GDM1 (cell line): ENCODE data around the gene HNRNPH2.
A peak's percentile ranks its signal among the peaks of the same experiment; 100 is the strongest.

Experiments
- DNase-seq: peaks from one replicate; lab custom pipeline; 2025; lab: John Stamatoyannopoulos, UW

Gene HNRNPH2

GRCh38 chrX:101397779-101398178 is 10.2 kb upstream of the HNRNPH2 start:
- DNase-seq: no peak

DNA sequence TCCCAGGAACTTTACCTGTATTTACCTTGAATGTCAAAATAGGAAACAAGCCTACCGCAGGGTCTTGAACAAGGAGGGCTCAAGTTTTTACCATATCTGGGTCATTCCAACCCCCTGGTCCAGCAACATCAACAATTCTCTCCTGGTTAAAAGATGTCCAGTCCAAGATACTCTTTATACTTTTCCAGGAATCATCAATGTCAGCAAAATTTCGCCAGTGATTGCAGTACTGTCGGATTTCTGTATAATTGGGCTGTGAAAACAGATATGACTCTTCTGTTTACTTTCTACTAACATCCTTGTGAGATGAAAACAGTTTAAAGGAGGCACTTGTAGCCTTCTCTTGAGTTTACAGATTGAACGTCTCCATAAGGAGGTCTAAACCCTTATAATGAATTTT is 9.3 kb upstream of the HNRNPH2 start:
- DNase-seq: no peak

DNA sequence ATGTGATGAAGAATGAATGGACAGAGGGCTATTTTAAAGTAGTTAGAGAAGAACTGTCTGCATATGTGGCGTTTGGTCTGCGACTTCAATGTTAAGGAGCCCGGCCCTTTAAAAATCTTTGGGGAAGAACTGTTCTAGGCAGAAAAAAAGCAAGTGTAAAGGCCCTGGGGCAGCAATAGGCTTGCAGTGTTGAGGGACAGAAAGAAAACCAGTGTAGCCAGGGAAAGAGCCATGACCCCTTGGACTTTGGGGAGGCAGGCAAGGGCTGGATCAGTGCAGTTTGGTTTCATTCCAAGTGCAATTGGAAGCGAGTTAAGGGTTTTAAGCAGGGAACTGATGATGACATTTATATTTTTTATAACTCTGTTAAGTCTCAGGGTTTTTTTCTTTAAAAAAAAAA is 8.2 kb upstream of the HNRNPH2 start:
- DNase-seq: no peak

DNA sequence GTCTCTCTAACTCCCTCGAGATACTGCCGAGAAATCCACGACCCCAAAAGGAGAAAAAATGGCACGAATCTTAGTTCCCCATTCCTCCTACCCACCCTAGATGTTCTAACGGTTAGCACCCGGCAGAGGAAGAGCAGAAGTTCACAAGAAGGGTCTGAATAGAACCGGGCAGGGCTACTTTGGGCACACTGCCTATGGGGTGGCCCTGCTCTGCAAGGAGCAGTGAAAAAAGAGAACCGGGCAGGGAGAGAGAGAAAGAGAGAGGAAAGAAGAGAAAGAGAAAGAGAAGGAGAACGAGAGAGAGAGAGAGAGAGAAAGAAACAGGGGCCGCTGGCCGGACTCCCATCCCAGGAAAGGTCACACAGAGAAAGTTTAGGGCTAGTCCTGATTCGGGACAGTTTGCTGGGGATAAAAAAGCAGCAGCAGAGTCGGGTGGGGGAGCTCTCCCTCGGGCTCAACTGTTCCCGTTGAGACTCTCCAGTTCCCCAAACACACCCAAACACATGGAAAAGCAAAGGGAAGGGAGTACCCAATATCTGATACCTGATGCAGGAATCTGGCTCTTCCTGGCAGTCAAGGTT is 765 bp upstream of the HNRNPH2 start:
- no peak for DNase-seq

DNA sequence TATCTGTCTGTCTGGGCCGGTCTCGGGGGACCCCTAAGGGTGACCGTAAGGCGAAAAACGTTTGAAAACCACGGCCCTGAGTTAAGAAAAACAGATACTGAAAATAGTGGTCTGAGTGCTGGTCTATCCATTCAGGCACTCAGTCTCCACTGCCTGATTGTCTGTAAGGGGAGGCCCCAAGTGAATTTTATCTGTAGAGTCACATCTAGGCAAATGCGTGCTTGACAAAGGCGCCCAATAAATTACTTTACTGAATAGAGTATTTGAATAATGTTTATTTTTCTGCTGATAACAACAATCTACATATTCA is 465 bp downstream of the HNRNPH2 start:
- DNase-seq: no peak

- DNase-seq: no peak
These were observed 1.0 kb downstream of the HNRNPH2 start for GRCh38 chrX:101409043-101409442.

DNA sequence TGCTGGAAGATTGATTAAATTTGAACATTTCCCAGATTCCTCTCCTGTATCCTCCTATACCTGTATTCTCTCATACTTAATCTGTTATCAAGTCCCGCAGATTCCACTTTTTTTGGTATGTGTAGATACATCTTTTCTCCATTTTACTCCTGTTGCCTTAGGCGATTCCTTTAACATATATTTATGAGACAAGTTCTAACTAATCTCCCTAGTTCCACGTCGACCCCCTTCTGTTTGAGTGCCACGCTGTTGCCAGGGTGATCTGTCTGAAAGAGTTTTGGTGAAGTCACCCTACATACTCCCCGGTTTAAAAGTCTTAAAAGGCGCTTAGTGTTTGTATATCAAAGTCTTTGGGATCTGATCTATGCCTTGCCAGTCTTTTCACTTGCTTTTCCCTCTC is 2.4 kb downstream of the HNRNPH2 start:
- DNase-seq: no peak

DNA sequence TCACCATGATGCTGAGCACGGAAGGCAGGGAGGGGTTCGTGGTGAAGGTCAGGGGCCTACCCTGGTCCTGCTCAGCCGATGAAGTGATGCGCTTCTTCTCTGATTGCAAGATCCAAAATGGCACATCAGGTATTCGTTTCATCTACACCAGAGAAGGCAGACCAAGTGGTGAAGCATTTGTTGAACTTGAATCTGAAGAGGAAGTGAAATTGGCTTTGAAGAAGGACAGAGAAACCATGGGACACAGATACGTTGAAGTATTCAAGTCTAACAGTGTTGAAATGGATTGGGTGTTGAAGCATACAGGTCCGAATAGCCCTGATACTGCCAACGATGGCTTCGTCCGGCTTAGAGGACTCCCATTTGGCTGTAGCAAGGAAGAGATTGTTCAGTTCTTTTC is 4.0 kb downstream of the HNRNPH2 start:
- no peak for DNase-seq

DNA sequence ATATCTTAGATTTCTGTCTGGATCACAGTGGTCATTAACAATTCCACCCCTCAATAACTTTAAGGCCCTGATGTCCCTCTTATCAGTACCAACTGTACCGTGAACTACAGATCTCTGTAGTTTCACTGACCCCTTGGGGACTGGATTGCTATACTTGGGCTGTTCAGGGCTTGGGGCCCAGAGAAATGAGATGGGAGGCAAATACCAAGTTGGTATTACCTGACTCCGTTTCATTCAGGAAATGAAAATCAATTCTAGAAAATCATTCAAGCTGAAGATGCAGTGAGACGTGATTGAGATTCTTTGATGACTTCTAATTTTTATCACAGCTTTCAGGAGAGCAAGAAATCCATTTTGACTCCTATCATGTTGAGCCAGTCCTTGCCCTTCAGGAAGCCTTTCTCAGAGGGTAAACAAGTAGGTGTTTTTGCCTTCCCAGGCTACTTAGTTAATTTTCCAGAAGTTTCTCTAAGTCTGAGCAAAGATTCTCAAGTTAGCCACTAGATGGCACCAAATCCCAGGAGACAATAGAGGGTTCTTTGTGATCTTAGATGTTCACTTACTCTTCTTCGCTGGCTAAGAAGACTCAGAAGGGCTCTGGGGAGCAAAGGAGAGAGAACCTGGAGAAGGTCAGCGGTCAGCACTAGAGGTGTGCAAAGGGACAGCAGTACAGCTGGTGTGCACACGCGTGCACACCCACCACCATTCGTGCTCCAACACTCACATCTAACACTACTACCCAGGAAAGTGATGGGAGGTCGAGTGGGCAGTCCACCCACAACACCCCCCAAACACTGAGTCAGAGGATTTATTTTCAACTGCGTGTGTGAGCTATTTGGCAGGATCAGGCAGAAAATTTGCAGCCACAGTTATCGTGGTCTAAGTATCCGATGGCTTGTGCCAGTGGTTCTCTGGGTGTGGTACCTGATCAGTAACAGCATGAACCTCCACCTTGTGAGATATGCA is 7.4 kb downstream of the HNRNPH2 start:
- DNase-seq: peak; percentile 33

DNA sequence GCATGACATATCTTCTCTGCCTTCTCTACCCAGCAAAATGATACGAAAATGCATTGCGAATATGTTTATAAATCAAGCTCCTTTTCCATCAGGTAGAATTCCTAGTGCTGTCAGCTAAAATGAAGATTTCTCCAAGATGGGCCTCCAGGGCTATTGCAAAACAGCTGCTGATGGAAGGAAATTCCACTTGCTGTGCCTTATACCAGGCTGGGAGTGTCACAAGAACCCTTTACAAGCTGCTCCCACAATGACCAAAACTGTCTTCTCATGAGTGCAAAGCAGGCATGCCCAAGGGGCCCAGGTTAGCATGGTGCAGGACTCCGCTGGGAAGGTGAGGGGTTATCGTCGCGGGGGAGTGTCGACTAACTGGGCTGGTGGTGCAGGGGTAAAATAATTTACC is 8.7 kb downstream of the HNRNPH2 start:
- DNase-seq: no peak

DNA sequence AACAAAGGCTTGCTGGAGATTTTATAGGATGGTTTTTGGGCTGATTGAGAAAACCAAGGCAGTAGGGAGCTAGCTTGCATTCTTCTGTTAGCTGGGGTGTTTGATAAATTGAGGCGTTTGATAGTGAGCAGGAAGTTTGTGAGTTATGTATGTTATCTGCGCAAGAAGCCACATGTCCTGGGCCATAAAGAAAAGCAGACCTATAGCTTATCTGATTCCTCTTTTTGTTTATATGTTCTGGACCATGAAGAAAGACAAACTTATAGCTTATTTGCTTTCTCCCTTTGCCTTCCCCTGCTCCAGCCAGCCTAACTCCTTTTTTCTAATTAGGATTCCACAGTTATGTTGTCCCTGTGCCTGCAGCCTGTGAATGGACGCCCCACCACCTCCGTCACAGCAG is 9.2 kb downstream of the HNRNPH2 start:
- no peak for DNase-seq

GRCh38 chrX:101417981-101418841 is 10.2 kb downstream of the HNRNPH2 start:
- DNase-seq: peak; percentile 45

DNA sequence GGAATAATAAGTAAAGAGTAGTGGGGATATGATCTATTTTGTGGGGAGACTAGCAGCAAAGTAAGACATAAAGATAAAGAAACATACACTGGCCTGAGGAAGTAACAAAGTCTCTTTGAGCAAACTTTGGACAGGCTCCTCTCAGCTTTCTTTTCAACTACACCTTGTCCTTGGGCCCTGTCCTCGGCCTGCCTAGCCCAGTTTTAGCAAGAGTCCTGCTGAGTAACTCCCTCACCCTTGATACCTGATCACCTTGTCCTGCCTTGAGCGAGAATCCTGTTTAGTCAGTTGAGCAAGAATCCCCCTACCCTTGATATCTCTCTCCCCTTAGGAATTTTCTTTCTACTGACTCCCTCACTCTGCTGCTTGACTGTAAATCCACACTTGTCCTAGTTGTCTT is 11.5 kb downstream of the HNRNPH2 start:
- DNase-seq: no peak

GRCh38 chrX:101427954-101428353 is 19.9 kb downstream of the HNRNPH2 start:
- DNase-seq: no peak

DNA sequence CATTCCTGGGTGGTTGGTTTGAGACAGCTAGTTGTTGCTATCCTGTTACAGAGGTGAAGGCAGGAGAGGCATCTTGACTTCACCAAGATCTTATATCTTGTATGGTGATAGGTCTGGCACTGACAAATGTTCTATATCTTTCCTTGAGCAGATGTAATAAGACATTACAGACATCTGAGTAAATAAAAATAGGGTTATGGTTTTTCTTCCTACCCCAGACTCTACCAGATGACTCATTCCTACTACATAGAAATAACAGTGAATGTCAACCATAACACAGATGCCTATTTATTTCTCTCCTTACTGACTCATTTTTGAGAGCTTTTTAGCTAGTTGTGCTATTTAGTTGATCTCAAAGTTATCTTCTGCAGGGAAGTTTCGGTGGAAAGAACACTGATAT is 21.9 kb downstream of the HNRNPH2 start:
- DNase-seq: no peak

GRCh38 chrX:101430457-101431078 is 22.5 kb downstream of the HNRNPH2 start:
- no peak for DNase-seq

DNA sequence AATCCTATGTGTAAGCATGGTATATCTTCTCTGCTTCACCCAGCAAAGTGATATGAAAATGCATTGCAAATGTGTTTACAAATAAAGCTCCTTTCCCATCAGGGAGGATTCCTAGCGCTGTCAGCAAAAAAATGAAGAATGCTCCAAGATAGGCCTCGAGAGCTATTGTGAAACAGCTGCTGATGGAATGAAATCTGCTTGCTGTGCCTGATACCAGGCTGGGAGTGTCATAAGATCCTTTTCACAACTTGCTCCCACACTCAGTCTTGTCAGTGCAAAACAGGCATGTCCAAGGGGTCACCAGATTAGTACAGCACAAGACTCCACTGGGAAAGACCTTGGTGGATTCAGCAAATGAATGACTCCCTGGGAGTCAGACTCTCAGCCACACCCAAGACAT is 34.1 kb downstream of the HNRNPH2 start:
- no peak for DNase-seq

DNA sequence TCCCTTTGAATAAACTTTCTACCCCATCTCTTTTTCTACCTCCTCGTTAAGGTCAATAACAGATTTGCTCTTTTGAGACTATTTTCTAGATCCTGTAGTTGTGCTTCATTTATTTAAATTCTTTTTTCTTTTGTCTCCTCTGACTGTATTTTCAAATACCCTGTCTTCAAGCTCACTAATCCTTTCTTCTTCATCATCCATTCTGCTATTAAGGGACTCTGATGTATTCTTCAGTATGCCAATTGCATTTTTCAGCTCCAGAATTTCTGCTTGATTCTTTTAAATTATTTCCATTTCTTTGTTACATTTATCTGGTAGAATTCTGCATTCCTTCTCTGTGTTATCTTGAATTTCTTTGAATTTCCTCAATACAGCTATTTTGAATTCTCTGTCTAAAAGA is 41.3 kb downstream of the HNRNPH2 start:
- DNase-seq: no peak

GRCh38 chrX:101450085-101450484 is 42.1 kb downstream of the HNRNPH2 start:
- no peak for DNase-seq

DNA sequence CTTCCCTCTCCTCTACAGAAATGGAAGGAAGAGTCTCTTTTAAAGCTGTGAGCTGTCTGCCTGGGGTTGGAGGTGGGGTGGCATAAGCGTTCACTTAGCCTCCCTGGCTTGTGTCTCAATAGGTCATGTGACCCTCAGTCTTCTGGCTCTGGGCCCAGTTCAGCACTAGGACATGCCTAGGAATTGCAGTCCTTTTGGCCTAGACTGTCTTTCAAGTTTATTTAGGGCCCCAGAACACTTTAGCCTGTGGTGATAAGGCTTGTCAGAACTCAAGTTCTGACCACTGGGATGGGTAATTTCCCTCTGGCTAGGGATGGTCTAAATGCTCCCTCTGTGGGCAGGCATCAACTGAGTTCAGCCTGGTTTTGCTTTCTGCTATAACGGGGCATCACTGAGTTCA is 42.9 kb downstream of the HNRNPH2 start:
- DNase-seq: no peak

DNA sequence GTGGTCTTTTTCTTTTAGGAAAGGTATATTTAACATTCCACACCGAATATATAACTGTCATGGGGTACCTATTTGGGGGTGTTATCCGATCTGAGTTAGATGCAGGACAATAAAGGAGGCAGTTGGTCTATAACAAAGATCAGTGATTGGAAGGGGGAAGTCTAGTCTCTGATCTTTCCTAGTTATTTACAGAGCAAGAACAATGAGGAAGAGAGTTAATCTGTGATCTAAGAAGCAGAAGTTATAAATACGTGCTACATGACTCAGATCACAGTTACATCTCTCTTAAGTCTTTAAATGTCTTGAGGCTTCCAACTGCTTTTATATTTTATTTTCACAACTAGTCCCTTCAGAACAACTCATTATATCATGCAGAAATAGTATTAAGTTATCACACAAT is 44.0 kb downstream of the HNRNPH2 start:
- no peak for DNase-seq

- no peak for DNase-seq
These were observed 52.6 kb downstream of the HNRNPH2 start for GRCh38 chrX:101460669-101461068.
